ENCODE measurements around the gene ZNF451. TPM values are rescaled to one million over a fixed set of nuclear protein-coding genes. Genes with fewer than 3 reads are reported as not detected.
"Not testable (repeated sequence)": the region's sequence is repeated elsewhere in the genome, so short reads cannot be mapped to it uniquely, and the experiment has no call there.

The ZNF451 gene
- polyA plus RNA-seq, 1 donor = 27.6 TPM

DNA sequence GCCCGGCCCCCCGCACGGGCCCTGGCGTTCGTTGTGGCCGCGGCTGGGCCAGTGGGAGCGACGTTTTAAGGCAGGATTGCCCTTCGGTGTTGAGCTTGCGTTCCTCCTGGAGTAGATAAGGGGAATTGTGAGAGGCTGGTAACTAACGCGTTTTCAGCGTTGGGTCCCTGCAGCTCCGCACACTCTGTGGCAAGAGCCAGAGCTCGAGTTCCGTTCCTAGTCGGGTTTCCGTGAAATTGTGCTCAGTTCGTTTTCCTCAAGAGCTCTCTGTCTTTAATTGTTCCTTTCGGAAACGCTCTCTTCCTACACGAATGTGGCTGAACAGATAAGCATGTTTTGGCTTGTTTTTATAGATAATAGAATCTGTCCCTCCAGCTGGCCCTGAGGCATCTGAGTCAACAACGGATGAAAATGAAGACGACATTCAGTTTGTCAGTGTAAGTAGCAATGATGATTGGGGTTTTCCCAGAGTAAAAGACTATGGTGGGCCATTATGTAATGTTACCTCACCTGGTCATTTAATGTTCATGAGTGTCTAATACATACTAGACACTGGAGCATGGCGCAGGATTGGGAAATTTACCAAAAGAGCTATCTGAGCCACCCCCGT is 575 bp downstream of the ZNF451 start:
- DNase-seq; H3K36me3 ChIP-seq (ENCODE audit: control insufficient read depth, insufficient read depth, low read length); H3K27ac ChIP-seq (ENCODE audit: low read length); H3K4me3 ChIP-seq (ENCODE audit: low read length); H3K9me3 ChIP-seq (ENCODE audit: control insufficient read depth, low read depth, low read length); H3K27me3 ChIP-seq (ENCODE audit: control insufficient read depth, insufficient read depth, low read length): not testable (repeated sequence)
- peaks cover 17% of the 10 kb centered on the region for H3K4me1 ChIP-seq (ENCODE audit: control insufficient read depth, insufficient read depth, low read length)
- no CpG with 5 or more reads among the region's 27 CpGs for WGBS (ENCODE audit: insufficient coverage, low lambda C conversion rate)

DNA sequence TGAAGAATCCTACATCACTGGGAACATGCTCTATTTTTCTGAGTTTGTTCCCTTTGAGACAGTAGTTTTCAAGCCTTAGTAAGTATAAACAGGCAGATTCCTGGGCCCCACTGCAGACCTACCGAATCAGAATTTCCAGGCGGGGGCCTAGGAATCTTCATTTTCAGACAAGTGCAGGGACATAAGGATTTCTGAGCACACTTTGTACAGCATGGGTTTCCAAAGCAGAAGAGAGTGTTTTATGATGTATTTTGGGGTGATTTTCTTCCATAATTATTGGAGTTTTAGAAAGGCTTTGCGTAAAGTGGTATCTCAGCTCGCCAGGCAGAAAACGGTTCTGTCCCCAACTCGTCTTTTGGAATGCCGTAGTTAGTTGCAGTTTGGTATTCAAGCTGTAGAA is 1.4 kb downstream of the ZNF451 start:
- H3K27me3 ChIP-seq (ENCODE audit: control insufficient read depth, insufficient read depth, low read length); H3K36me3 ChIP-seq (ENCODE audit: control insufficient read depth, insufficient read depth, low read length); H3K4me3 ChIP-seq (ENCODE audit: low read length); H3K9me3 ChIP-seq (ENCODE audit: control insufficient read depth, low read depth, low read length); DNase-seq; H3K27ac ChIP-seq (ENCODE audit: low read length): not testable (repeated sequence)
- no CpG with 5 or more reads among the region's 7 CpGs for WGBS (ENCODE audit: insufficient coverage, low lambda C conversion rate)
- H3K4me1 ChIP-seq (ENCODE audit: control insufficient read depth, insufficient read depth, low read length) = peaks cover 17% of the 10 kb centered on the region

DNA sequence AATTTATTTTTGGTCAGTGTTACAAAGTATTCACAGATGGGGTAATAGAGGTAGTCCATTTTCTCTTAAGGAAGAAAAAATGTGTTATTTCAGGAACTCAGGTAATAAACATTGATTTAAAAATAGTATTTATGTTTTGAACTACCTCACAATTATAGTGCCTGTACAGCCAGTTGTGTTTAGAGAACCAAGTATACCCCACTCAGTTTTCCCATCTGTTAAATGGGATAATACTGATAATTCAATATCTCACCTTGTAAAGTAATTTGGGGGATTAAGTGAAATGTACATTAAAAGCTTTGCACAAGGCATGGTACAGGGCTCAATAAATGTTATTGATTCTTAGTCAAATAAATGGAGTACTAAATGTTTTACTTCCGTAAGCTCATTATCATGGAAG is 4.7 kb downstream of the ZNF451 start:
- no peaks in the 10 kb centered on the region for H3K27me3 ChIP-seq (ENCODE audit: control insufficient read depth, insufficient read depth, low read length)
- H3K4me3 ChIP-seq (ENCODE audit: low read length) = no peak overlapping the region
- peaks cover 13% of the 10 kb centered on the region for H3K4me1 ChIP-seq (ENCODE audit: control insufficient read depth, insufficient read depth, low read length)
- no peak for DNase-seq
- H3K36me3 ChIP-seq (ENCODE audit: control insufficient read depth, insufficient read depth, low read length) = peaks cover 17% of the 10 kb centered on the region
- no peak overlapping the region for H3K27ac ChIP-seq (ENCODE audit: low read length)
- no peaks in the 10 kb centered on the region for H3K9me3 ChIP-seq (ENCODE audit: control insufficient read depth, low read depth, low read length)
- WGBS (ENCODE audit: insufficient coverage, low lambda C conversion rate) = no CpG with 5 or more reads among the region's 1 CpG

- peaks cover 44% of the 10 kb centered on the region for H3K36me3 ChIP-seq (ENCODE audit: control insufficient read depth, insufficient read depth, low read length)
- no peak for DNase-seq
- no peaks in the 10 kb centered on the region for H3K27me3 ChIP-seq (ENCODE audit: control insufficient read depth, insufficient read depth, low read length)
- peaks cover 2% of the 10 kb centered on the region for H3K4me1 ChIP-seq (ENCODE audit: control insufficient read depth, insufficient read depth, low read length)
- no peak overlapping the region for H3K27ac ChIP-seq (ENCODE audit: low read length)
- no CpG with 5 or more reads among the region's 1 CpG for WGBS (ENCODE audit: insufficient coverage, low lambda C conversion rate)
- H3K9me3 ChIP-seq (ENCODE audit: control insufficient read depth, low read depth, low read length) = no peaks in the 10 kb centered on the region
- H3K4me3 ChIP-seq (ENCODE audit: low read length) = no peak overlapping the region
Observed at GRCh38 chr6:57097596-57097995, 7.6 kb downstream of the ZNF451 start.

- no peak overlapping the region for H3K27ac ChIP-seq (ENCODE audit: low read length)
- no peaks in the 10 kb centered on the region for H3K27me3 ChIP-seq (ENCODE audit: control insufficient read depth, insufficient read depth, low read length)
- 100% methylated on average over 1 of the region's 3 CpGs for WGBS (ENCODE audit: insufficient coverage, low lambda C conversion rate)
- no peak overlapping the region for H3K4me3 ChIP-seq (ENCODE audit: low read length)
- no peaks in the 10 kb centered on the region for H3K9me3 ChIP-seq (ENCODE audit: control insufficient read depth, low read depth, low read length)
- DNase-seq = no peak
- peaks cover 49% of the 10 kb centered on the region for H3K36me3 ChIP-seq (ENCODE audit: control insufficient read depth, insufficient read depth, low read length)
- no peaks in the 10 kb centered on the region for H3K4me1 ChIP-seq (ENCODE audit: control insufficient read depth, insufficient read depth, low read length)
Observed at GRCh38 chr6:57102976-57103375, 13.0 kb downstream of the ZNF451 start.

- no peak for DNase-seq
- H3K4me3 ChIP-seq (ENCODE audit: low read length) = no peak overlapping the region
- WGBS (ENCODE audit: insufficient coverage, low lambda C conversion rate) = 93% methylated on average over 3 of the region's 5 CpGs
- no peak overlapping the region for H3K27ac ChIP-seq (ENCODE audit: low read length)
- peaks cover 37% of the 10 kb centered on the region for H3K36me3 ChIP-seq (ENCODE audit: control insufficient read depth, insufficient read depth, low read length)
- H3K4me1 ChIP-seq (ENCODE audit: control insufficient read depth, insufficient read depth, low read length) = no peaks in the 10 kb centered on the region
- no peaks in the 10 kb centered on the region for H3K27me3 ChIP-seq (ENCODE audit: control insufficient read depth, insufficient read depth, low read length)
- H3K9me3 ChIP-seq (ENCODE audit: control insufficient read depth, low read depth, low read length) = no peaks in the 10 kb centered on the region
Observed at GRCh38 chr6:57104336-57104735, 14.3 kb downstream of the ZNF451 start.

DNA sequence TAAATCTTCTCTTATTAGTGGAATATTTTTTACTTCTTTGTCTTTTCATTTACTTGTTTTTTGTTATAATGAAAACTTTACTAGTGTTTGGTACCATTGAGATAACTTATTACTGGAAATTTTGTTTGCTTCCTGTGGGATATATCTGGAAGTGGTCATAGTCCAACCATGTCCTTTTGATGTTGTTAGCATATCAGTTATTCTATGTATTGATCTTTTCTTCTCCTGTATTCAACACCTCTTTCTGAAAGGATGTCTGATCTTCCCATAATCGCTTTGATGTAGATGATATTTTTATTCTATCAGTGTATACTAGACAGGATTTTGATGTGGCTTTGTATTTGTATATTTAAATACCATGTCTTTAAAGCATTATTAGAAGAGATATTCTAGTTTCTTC is 17.0 kb downstream of the ZNF451 start:
- H3K4me3 ChIP-seq (ENCODE audit: low read length) = no peak overlapping the region
- no peak overlapping the region for H3K27ac ChIP-seq (ENCODE audit: low read length)
- H3K27me3 ChIP-seq (ENCODE audit: control insufficient read depth, insufficient read depth, low read length) = no peaks in the 10 kb centered on the region
- no peaks in the 10 kb centered on the region for H3K4me1 ChIP-seq (ENCODE audit: control insufficient read depth, insufficient read depth, low read length)
- 100% methylated on average over 1 of the region's 1 CpG for WGBS (ENCODE audit: insufficient coverage, low lambda C conversion rate)
- DNase-seq = no peak
- H3K36me3 ChIP-seq (ENCODE audit: control insufficient read depth, insufficient read depth, low read length) = peaks cover 11% of the 10 kb centered on the region
- H3K9me3 ChIP-seq (ENCODE audit: control insufficient read depth, low read depth, low read length) = no peaks in the 10 kb centered on the region

- Histone ChIP-seq H3K27me3 (ENCODE audit: control insufficient read depth, insufficient read depth, low read length) (no peaks in the 10 kb centered on the region), H3K4me3 (ENCODE audit: low read length) (no peak overlapping the region), H3K4me1 (ENCODE audit: control insufficient read depth, insufficient read depth, low read length) (no peaks in the 10 kb centered on the region), H3K27ac (ENCODE audit: low read length) (no peak overlapping the region), H3K9me3 (ENCODE audit: control insufficient read depth, low read depth, low read length) (no peaks in the 10 kb centered on the region), H3K36me3 (ENCODE audit: control insufficient read depth, insufficient read depth, low read length) (no peaks in the 10 kb centered on the region)
- no CpG with 5 or more reads among the region's 1 CpG for WGBS (ENCODE audit: insufficient coverage, low lambda C conversion rate)
- DNase-seq = no peak
Observed at GRCh38 chr6:57108691-57109090, 18.7 kb downstream of the ZNF451 start.

DNA sequence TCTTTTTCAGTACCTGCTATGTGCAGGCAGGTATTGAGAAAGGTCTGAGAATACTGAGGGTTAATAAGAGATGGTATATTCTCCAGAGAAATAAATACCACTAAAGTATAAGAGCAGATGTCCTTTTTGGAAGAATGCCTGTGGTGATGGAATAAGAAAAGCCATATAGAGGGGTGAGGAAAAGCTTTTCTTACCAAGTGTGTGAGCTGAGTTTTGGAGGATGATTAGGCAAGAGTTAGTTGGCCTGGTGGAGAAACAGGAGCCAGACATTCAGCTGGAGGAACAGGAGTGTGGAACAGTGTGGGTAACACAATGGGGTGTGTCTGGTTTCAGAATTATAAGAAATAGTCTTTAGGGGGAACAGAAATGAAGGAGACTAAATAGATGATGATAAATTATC is 19.9 kb downstream of the ZNF451 start:
- no peaks in the 10 kb centered on the region for H3K36me3 ChIP-seq (ENCODE audit: control insufficient read depth, insufficient read depth, low read length)
- no peak overlapping the region for H3K4me3 ChIP-seq (ENCODE audit: low read length)
- H3K4me1 ChIP-seq (ENCODE audit: control insufficient read depth, insufficient read depth, low read length) = no peaks in the 10 kb centered on the region
- no peaks in the 10 kb centered on the region for H3K27me3 ChIP-seq (ENCODE audit: control insufficient read depth, insufficient read depth, low read length)
- H3K27ac ChIP-seq (ENCODE audit: low read length) = no peak overlapping the region
- H3K9me3 ChIP-seq (ENCODE audit: control insufficient read depth, low read depth, low read length) = no peaks in the 10 kb centered on the region
- DNase-seq = no peak

DNA sequence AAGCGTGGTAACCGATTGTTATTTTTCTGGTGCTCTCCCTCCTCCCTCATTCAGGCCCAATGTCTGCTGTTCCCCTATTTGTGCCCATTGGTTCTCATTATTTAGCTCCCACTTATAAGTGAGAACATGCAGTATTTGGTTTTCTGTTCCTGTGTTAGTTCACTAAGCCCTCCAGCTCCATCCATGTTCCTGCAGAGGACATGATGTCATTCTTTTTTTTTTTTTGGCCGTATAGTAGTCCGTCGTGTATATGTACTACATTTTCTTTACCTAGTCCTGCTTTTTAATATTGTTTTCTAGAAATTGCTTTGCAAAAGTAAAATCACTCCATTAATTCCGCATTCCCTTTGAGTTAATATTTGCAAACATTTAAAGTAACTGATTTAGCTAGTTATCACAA is 23.1 kb downstream of the ZNF451 start:
- H3K36me3 ChIP-seq (ENCODE audit: control insufficient read depth, insufficient read depth, low read length) = no peaks in the 10 kb centered on the region
- DNase-seq = no peak
- H3K27me3 ChIP-seq (ENCODE audit: control insufficient read depth, insufficient read depth, low read length) = no peaks in the 10 kb centered on the region
- no CpG with 5 or more reads among the region's 6 CpGs for WGBS (ENCODE audit: insufficient coverage, low lambda C conversion rate)
- H3K4me1 ChIP-seq (ENCODE audit: control insufficient read depth, insufficient read depth, low read length) = no peaks in the 10 kb centered on the region
- H3K4me3 ChIP-seq (ENCODE audit: low read length) = no peak overlapping the region
- no peaks in the 10 kb centered on the region for H3K9me3 ChIP-seq (ENCODE audit: control insufficient read depth, low read depth, low read length)
- no peak overlapping the region for H3K27ac ChIP-seq (ENCODE audit: low read length)

DNA sequence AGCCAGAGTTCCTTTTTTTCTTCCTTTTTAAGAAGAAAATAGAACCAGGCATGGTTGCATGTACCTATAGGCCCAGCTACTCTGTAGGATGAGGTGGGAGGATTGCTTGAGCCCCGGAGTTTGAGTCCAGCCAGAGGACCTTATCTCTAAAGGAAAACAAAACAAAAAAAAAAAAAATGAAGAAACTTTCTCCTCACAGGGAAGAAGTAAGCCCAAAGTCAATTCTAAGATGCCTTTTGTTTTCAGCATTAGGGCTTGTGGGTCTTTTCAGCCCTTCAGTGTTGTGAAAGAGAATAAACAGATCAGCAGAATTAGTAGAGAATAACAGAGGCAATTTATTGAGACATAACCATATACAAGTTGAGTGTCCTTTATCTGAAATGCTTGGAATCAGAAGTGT is 26.8 kb downstream of the ZNF451 start:
- Histone ChIP-seq H3K4me1 (ENCODE audit: control insufficient read depth, insufficient read depth, low read length) (no peaks in the 10 kb centered on the region), H3K27ac (ENCODE audit: low read length) (no peak overlapping the region), H3K9me3 (ENCODE audit: control insufficient read depth, low read depth, low read length) (no peaks in the 10 kb centered on the region), H3K4me3 (ENCODE audit: low read length) (no peak overlapping the region), H3K27me3 (ENCODE audit: control insufficient read depth, insufficient read depth, low read length) (no peaks in the 10 kb centered on the region), H3K36me3 (ENCODE audit: control insufficient read depth, insufficient read depth, low read length) (no peaks in the 10 kb centered on the region)
- no peak for DNase-seq
- WGBS (ENCODE audit: insufficient coverage, low lambda C conversion rate) = 44% methylated on average over 1 of the region's 1 CpG

Measured in large intestine (tissue), 3 donors.